ENCODE data around the gene SHROOM1.

SHROOM1 gene

GRCh38 chr5:132840313-132840712 is 9.9 kb upstream of the SHROOM1 start:
- no peak overlapping the region for H3K4me3 ChIP-seq (ENCODE audit: low read depth, low read length)
- no peak for DNase-seq (ENCODE audit: low read depth)
- TF ChIP-seq CTCF (IDR thresholded peaks at IDR 0.05; ENCODE audit: low read depth, low read length, missing control alignments) = no peak

- DNase-seq (ENCODE audit: low read depth) = no peak
- no peak overlapping the region for H3K4me3 ChIP-seq (ENCODE audit: low read depth, low read length)
- TF ChIP-seq CTCF (IDR thresholded peaks at IDR 0.05; ENCODE audit: low read depth, low read length, missing control alignments) = no peak
These were observed 9.2 kb upstream of the SHROOM1 start for GRCh38 chr5:132839426-132840301.

- no peak for TF ChIP-seq CTCF (IDR thresholded peaks at IDR 0.05; ENCODE audit: low read depth, low read length, missing control alignments)
- no peak overlapping the region for H3K4me3 ChIP-seq (ENCODE audit: low read depth, low read length)
- DNase-seq (ENCODE audit: low read depth) = no peak
These were observed 8.3 kb upstream of the SHROOM1 start for GRCh38 chr5:132838516-132839282.

DNA sequence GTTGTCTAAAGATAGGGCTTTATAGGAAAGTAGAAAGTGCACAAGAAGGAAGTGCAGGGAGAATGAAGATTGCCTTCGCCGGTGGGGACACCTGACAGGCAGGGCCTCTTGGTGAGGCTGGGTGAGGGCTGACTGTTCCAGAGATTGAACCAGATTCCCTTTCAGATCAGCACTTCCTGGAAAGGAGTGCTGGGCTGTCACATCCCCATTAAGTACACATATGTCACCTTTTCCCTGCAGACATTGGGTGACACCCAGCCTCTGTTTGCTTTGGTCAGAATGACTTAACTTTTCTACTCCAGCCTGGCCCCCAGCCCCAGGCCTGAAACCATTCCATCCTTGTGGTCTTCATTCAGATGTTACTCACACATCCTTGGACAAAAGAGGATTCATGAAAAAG is 7.4 kb upstream of the SHROOM1 start:
- DNase-seq (ENCODE audit: low read depth) = no peak
- H3K4me3 ChIP-seq (ENCODE audit: low read depth, low read length) = no peak overlapping the region
- no peak for TF ChIP-seq CTCF (IDR thresholded peaks at IDR 0.05; ENCODE audit: low read depth, low read length, missing control alignments)

- DNase-seq (ENCODE audit: low read depth) = no peak
- no peak overlapping the region for H3K4me3 ChIP-seq (ENCODE audit: low read depth, low read length)
- no peak for TF ChIP-seq CTCF (IDR thresholded peaks at IDR 0.05; ENCODE audit: low read depth, low read length, missing control alignments)
These were observed 6.4 kb upstream of the SHROOM1 start for GRCh38 chr5:132836852-132837251.

GRCh38 chr5:132834057-132834456 is 3.6 kb upstream of the SHROOM1 start:
- DNase-seq (ENCODE audit: low read depth) = no peak
- H3K4me3 ChIP-seq (ENCODE audit: low read depth, low read length) = no peak overlapping the region
- no peak for TF ChIP-seq CTCF (IDR thresholded peaks at IDR 0.05; ENCODE audit: low read depth, low read length, missing control alignments)

Measured in GM12864 (cell line).